Measurements from ENCODE around the gene LAMB4.

GRCh38 chr7:108086546-108086945 lies 43.6 kb downstream of the LAMB4 start:
- TF ChIP-seq CTCF (conservative IDR thresholded peaks at IDR 0.05; ENCODE audit: low read length), result no peak
- TF ChIP-seq EZH2phosphoT487 (IDR thresholded peaks at IDR 0.05; ENCODE audit: borderline replicate concordance, low read depth, low read length), result no peak

Measured in OCI-LY7 (cell line).